Measurements from ENCODE around the gene PPAT.
"Not testable (repeated sequence)": the region's sequence is repeated elsewhere in the genome, so short reads cannot be mapped to it uniquely, and the experiment has no call there.

The PPAT gene

DNA sequence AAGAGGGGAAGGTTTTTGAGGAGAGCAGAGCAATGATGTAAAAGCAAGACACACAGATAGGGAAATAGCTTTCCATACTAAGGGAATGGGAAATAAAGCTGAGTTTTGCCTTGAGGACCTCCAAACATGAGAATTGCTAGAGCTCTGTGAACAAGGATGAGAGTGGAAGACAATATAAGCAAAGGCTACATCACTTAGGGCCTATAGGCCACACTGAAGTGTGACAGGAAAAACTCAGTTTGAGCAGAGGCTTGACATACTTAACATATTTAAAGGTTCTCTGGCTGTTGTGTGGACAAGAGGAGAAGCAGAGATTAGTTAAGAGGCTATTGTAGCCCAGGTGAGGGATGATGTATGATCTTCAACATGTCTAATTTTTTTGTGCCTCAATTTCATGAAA is 26.7 kb upstream of the PPAT start:
- no peak overlapping the region for H3K27ac ChIP-seq (ENCODE audit: low read depth, low read length)
- H3K4me2 ChIP-seq (ENCODE audit: low read depth, low read length, poor library complexity, severe bottlenecking), result no peak overlapping the region
- H3K79me2 ChIP-seq (ENCODE audit: insufficient read depth, low read length), result peaks cover 13% of the 10 kb centered on the region
- no peak overlapping the region for H2AFZ ChIP-seq (ENCODE audit: low read depth, low read length, severe bottlenecking)
- H3K27me3 ChIP-seq (ENCODE audit: low read length), result no peaks in the 10 kb centered on the region
- H3K9ac ChIP-seq (ENCODE audit: low read length), result no peak overlapping the region
- no peaks in the 10 kb centered on the region for H3K9me3 ChIP-seq (ENCODE audit: insufficient read depth, low read length)
- peaks cover 7% of the 10 kb centered on the region; the same call in 1 of the 2 replicates for H3K36me3 ChIP-seq (ENCODE audit: low read length)
- H3F3A ChIP-seq (ENCODE audit: insufficient read depth), result peaks cover 25% of the 10 kb centered on the region
- TF ChIP-seq EZH2phosphoT487 (conservative IDR thresholded peaks at IDR 0.05; ENCODE audit: low read length), result no peak
- H3K4me3 ChIP-seq (ENCODE audit: insufficient read depth, low read length, poor library complexity, severe bottlenecking), result no peak overlapping the region
- H4K20me1 ChIP-seq (ENCODE audit: low read depth, low read length), result no peaks in the 10 kb centered on the region
- H3K9me2 ChIP-seq (replicated peaks; ENCODE audit: insufficient read depth, low read length), result no peaks in the 10 kb centered on the region

DNA sequence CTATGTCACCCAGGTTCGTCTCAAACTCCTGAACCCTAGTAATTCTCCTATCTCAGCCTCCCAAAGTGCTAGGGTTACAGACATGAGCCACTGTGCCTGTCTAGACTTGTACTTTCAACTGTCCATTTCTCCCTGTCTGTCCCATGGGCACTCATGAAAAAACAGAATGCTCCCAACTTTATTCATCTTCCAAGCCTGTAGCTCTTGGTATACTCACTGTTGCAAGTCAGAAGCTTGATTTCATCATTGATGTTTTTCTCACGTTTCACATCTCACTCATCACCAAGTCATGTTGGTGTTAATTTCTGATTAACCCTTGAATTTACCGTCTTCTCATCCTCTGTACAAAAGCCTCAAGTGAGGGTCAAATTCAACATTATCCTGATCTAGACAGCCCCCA is 24.7 kb upstream of the PPAT start:
- no peak overlapping the region for H3K27ac ChIP-seq (ENCODE audit: low read depth, low read length)

DNA sequence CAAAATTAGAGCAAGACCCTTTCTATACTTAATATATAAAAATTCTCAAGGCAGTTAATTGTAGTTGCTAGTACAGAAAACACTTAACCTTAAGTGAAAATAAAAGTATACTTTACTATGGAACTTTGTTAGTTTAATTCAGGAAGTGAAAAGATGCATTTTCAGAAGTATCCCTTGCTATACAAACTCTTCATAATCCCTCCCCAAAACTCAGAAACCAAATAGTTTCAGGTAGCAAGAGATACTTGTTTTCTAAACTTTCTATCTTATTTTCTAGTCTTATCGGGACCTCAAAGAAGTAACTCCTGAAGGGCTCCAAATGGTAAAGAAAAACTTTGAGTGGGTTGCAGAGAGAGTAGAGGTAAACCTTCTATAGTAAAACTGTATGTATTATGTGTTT is 14.9 kb upstream of the PPAT start:
- no peak overlapping the region for H3K4me3 ChIP-seq (ENCODE audit: insufficient read depth, low read length, poor library complexity, severe bottlenecking)
- no peaks in the 10 kb centered on the region for H4K20me1 ChIP-seq (ENCODE audit: low read depth, low read length)
- peaks cover 24% of the 10 kb centered on the region; the same call in 1 of the 2 replicates for H3K36me3 ChIP-seq (ENCODE audit: low read length)
- no peaks in the 10 kb centered on the region for H3K9me3 ChIP-seq (ENCODE audit: insufficient read depth, low read length)
- no peak overlapping the region for H3K4me2 ChIP-seq (ENCODE audit: low read depth, low read length, poor library complexity, severe bottlenecking)
- H3K9me2 ChIP-seq (replicated peaks; ENCODE audit: insufficient read depth, low read length), result no peaks in the 10 kb centered on the region
- no peak for TF ChIP-seq EZH2phosphoT487 (conservative IDR thresholded peaks at IDR 0.05; ENCODE audit: low read length)
- TF ChIP-seq, protein P1, sequence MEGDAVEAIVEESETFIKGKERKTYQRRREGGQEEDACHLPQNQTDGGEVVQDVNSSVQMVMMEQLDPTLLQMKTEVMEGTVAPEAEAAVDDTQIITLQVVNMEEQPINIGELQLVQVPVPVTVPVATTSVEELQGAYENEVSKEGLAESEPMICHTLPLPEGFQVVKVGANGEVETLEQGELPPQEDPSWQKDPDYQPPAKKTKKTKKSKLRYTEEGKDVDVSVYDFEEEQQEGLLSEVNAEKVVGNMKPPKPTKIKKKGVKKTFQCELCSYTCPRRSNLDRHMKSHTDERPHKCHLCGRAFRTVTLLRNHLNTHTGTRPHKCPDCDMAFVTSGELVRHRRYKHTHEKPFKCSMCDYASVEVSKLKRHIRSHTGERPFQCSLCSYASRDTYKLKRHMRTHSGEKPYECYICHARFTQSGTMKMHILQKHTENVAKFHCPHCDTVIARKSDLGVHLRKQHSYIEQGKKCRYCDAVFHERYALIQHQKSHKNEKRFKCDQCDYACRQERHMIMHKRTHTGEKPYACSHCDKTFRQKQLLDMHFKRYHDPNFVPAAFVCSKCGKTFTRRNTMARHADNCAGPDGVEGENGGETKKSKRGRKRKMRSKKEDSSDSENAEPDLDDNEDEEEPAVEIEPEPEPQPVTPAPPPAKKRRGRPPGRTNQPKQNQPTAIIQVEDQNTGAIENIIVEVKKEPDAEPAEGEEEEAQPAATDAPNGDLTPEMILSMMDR (IDR thresholded peaks at IDR 0.05; ENCODE audit: insufficient read depth, low read length, poor library complexity, severe bottlenecking), result no peak
- no peaks in the 10 kb centered on the region for H3K27me3 ChIP-seq (ENCODE audit: low read length)
- peaks cover 15% of the 10 kb centered on the region; the same call in 1 of the 2 replicates for H3K79me2 ChIP-seq (ENCODE audit: insufficient read depth, low read length)
- no peaks in the 10 kb centered on the region for H3F3A ChIP-seq (ENCODE audit: insufficient read depth)
- H3K9ac ChIP-seq (ENCODE audit: low read length), result no peak overlapping the region
- H2AFZ ChIP-seq (ENCODE audit: low read depth, low read length, severe bottlenecking), result no peak overlapping the region
- no peak overlapping the region for H3K27ac ChIP-seq (ENCODE audit: low read depth, low read length)

More for the DNA sequence above, 24.7 kb upstream of the PPAT start:
- Histone ChIP-seq H3K27me3 (ENCODE audit: low read length) (no peaks in the 10 kb centered on the region), H3K36me3 (ENCODE audit: low read length) (peaks cover 11% of the 10 kb centered on the region; the same call in 1 of the 2 replicates), H3F3A (ENCODE audit: insufficient read depth) (peaks cover 21% of the 10 kb centered on the region), H3K4me3 (ENCODE audit: insufficient read depth, low read length, poor library complexity, severe bottlenecking) (no peak overlapping the region), H3K9me3 (ENCODE audit: insufficient read depth, low read length) (no peaks in the 10 kb centered on the region), H3K79me2 (ENCODE audit: insufficient read depth, low read length) (no peaks in the 10 kb centered on the region), H3K9me2 (replicated peaks; ENCODE audit: insufficient read depth, low read length) (no peaks in the 10 kb centered on the region), H4K20me1 (ENCODE audit: low read depth, low read length) (no peaks in the 10 kb centered on the region), H2AFZ (ENCODE audit: low read depth, low read length, severe bottlenecking) (no peak overlapping the region), H3K9ac (ENCODE audit: low read length) (no peak overlapping the region), H3K4me2 (ENCODE audit: low read depth, low read length, poor library complexity, severe bottlenecking) (no peak overlapping the region)
- TF ChIP-seq, protein P1 (IDR thresholded peaks at IDR 0.05; ENCODE audit: insufficient read depth, low read length, poor library complexity, severe bottlenecking), result no peak
- TF ChIP-seq EZH2phosphoT487 (conservative IDR thresholded peaks at IDR 0.05; ENCODE audit: low read length), result no peak

DNA sequence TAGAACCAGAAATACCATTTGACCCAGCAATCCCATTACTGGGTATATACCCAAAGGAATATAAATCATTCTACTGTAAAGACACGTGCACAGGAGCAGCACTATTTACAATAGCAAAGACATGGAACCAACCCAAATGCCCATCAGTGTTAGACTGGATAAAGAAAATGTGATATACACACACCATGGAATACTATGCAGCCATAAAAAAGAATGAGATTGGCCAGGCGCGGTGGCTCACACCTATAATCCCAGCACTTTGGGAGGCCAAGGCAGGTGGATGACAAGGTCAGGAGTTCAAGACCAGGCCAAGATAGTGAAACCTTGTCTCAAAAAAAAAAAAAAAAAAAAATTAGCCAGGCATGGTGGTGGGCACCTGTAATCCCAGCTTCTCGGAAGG is 14.1 kb upstream of the PPAT start:
- not testable (repeated sequence) for H3K27ac ChIP-seq (ENCODE audit: low read depth, low read length); H3K4me3 ChIP-seq (ENCODE audit: insufficient read depth, low read length, poor library complexity, severe bottlenecking); H4K20me1 ChIP-seq (ENCODE audit: low read depth, low read length); H3F3A ChIP-seq (ENCODE audit: insufficient read depth); H3K9me2 ChIP-seq (replicated peaks; ENCODE audit: insufficient read depth, low read length); H3K9me3 ChIP-seq (ENCODE audit: insufficient read depth, low read length); H2AFZ ChIP-seq (ENCODE audit: low read depth, low read length, severe bottlenecking); H3K4me2 ChIP-seq (ENCODE audit: low read depth, low read length, poor library complexity, severe bottlenecking); H3K27me3 ChIP-seq (ENCODE audit: low read length); H3K9ac ChIP-seq (ENCODE audit: low read length)
- Histone ChIP-seq H3K79me2 (ENCODE audit: insufficient read depth, low read length) (peaks cover 23% of the 10 kb centered on the region), H3K36me3 (ENCODE audit: low read length) (peaks cover 21% of the 10 kb centered on the region; the same call in 1 of the 2 replicates)
